Activated naive CD4-positive, alpha-beta T cell treated with anti-CD3 and anti-CD28 coated beads for 36 hours (primary cell): Measurements from ENCODE around the gene ITPR2. TPM values are rescaled to one million over a fixed set of nuclear protein-coding genes. Genes with fewer than 3 reads are reported as not detected.
A peak's percentile ranks its signal among the peaks of the same experiment; 100 is the strongest.
"Not testable (repeated sequence)": the region's sequence is repeated elsewhere in the genome, so short reads cannot be mapped to it uniquely, and the experiment has no call there.

ENCODE experiments used
- CTCF ChIA-PET: fragments of 350-600 bp; sonication (Branson Sonifier 250); formaldehyde crosslinking; loops from one replicate; lab custom pipeline; 2021; ENCODE audit warnings: antibody characterized with exemption; lab: Charles Lee
- DNase-seq: peaks from one replicate; pipeline ENCODE4 v3.0.0-alpha.2; 2020
- H3K27ac Mint-ChIP-seq: one replicate; pipeline ENCODE4 v1.8.0; 2021; ENCODE audit warnings: mild to moderate bottlenecking, mixed read lengths
- H3K27me3 Mint-ChIP-seq: one replicate; pipeline ENCODE4 v1.8.0; 2021; ENCODE audit warnings: low read depth, mixed read lengths
- H3K36me3 Mint-ChIP-seq: one replicate; pipeline ENCODE4 v1.8.0; 2021; ENCODE audit warnings: low read depth, mixed read lengths
- H3K4me1 Mint-ChIP-seq: one replicate; pipeline ENCODE4 v1.8.0; 2021; ENCODE audit warnings: low read depth, mixed read lengths
- H3K4me3 Mint-ChIP-seq: one replicate; pipeline ENCODE4 v1.8.0; 2021; ENCODE audit warnings: mild to moderate bottlenecking, moderate library complexity, mixed read lengths
- H3K9me3 Mint-ChIP-seq: one replicate; pipeline ENCODE4 v1.8.0; 2021; ENCODE audit warnings: mixed read lengths
- intact Hi-C: fragments of 100-400 bp; cut with micrococcal nuclease; formaldehyde crosslinking; loops from one replicate; pipeline ENCODE4 v1.15.1; 2023
- total RNA-seq, 2 experiments: library from RNA; stranded (reverse); gene quantifications; one replicate each; pipeline ENCODE4 v1.2.3, GENCODE V29; 2021

ITPR2 gene
- total RNA-seq, 2 experiments from 2014 or later = 24.4 to 24.5 TPM

GRCh38 chr12:26798023-26798422, 35.0 kb downstream of the ITPR2 start:
- H3K9me3 Mint-ChIP-seq = no peaks in the 10 kb centered on the region
- H3K4me1 Mint-ChIP-seq = peaks cover 13% of the 10 kb centered on the region
- peak overlapping the region; percentile 6 for H3K27ac Mint-ChIP-seq
- intact Hi-C loops = no loop called here
- no peak overlapping the region for H3K4me3 Mint-ChIP-seq
- H3K27me3 Mint-ChIP-seq = no peaks in the 10 kb centered on the region
- peaks cover 2% of the 10 kb centered on the region for H3K36me3 Mint-ChIP-seq
- no peak for DNase-seq
- CTCF ChIA-PET = interaction anchor here (1.0 to 1.3 kb wide), 2 partner anchors 11 to 27 kb away, joined by 3 read pairs; no protein-coding TSS in a partner anchor

GRCh38 chr12:26795910-26796309, 37.1 kb downstream of the ITPR2 start:
- no peaks in the 10 kb centered on the region for H3K27me3 Mint-ChIP-seq
- no peak for DNase-seq
- H3K9me3 Mint-ChIP-seq = no peaks in the 10 kb centered on the region
- intact Hi-C loops = no loop called here
- no peak overlapping the region for H3K27ac Mint-ChIP-seq
- H3K36me3 Mint-ChIP-seq = peaks cover 2% of the 10 kb centered on the region
- peaks cover 24% of the 10 kb centered on the region for H3K4me1 Mint-ChIP-seq
- H3K4me3 Mint-ChIP-seq = no peak overlapping the region
- CTCF ChIA-PET = no interaction called here

GRCh38 chr12:26791301-26791791, 41.6 kb downstream of the ITPR2 start:
- CTCF ChIA-PET = no interaction called here
- Mint-ChIP-seq H3K4me3 (no peak overlapping the region), H3K36me3 (peaks cover 20% of the 10 kb centered on the region), H3K9me3 (no peaks in the 10 kb centered on the region), H3K4me1 (peaks cover 34% of the 10 kb centered on the region), H3K27me3 (no peaks in the 10 kb centered on the region), H3K27ac (no peak overlapping the region)
- no peak for DNase-seq
- intact Hi-C loops = loop anchor here (1.0 kb wide), 2 partner anchors 42 kb away; partner anchors contain the start of gene ITPR2

- no peak overlapping the region for H3K27ac Mint-ChIP-seq
- intact Hi-C loops = no loop called here
These were observed 42.4 kb downstream of the ITPR2 start for GRCh38 chr12:26790645-26790994.

GRCh38 chr12:26789731-26790644, 43.0 kb downstream of the ITPR2 start:
- H3K36me3 Mint-ChIP-seq = peaks cover 20% of the 10 kb centered on the region
- intact Hi-C loops = no loop called here
- no peak overlapping the region for H3K27ac Mint-ChIP-seq
- CTCF ChIA-PET = no interaction called here
- no peaks in the 10 kb centered on the region for H3K9me3 Mint-ChIP-seq
- H3K27me3 Mint-ChIP-seq = no peaks in the 10 kb centered on the region
- no peak for DNase-seq
- H3K4me3 Mint-ChIP-seq = no peak overlapping the region
- H3K4me1 Mint-ChIP-seq = peaks cover 34% of the 10 kb centered on the region

More at GRCh38 chr12:26790645-26790994, 42.4 kb downstream of the ITPR2 start:
- CTCF ChIA-PET = no interaction called here
- Mint-ChIP-seq H3K27me3 (no peaks in the 10 kb centered on the region), H3K9me3 (no peaks in the 10 kb centered on the region), H3K36me3 (peaks cover 20% of the 10 kb centered on the region), H3K4me3 (no peak overlapping the region), H3K4me1 (peaks cover 34% of the 10 kb centered on the region)
- no peak for DNase-seq

GRCh38 chr12:26786865-26787514, 46.0 kb downstream of the ITPR2 start:
- DNase-seq = no peak
- no peak overlapping the region for H3K4me3 Mint-ChIP-seq
- H3K9me3 Mint-ChIP-seq = peaks cover 2% of the 10 kb centered on the region
- H3K27ac Mint-ChIP-seq = no peak overlapping the region
- peaks cover 32% of the 10 kb centered on the region for H3K4me1 Mint-ChIP-seq
- intact Hi-C loops = no loop called here
- peaks cover 29% of the 10 kb centered on the region for H3K36me3 Mint-ChIP-seq
- H3K27me3 Mint-ChIP-seq = no peaks in the 10 kb centered on the region
- CTCF ChIA-PET = interaction anchor here (0.9 kb wide), 1 partner anchor 101 kb away, joined by 3 read pairs; no protein-coding TSS in a partner anchor

- Mint-ChIP-seq H3K4me3 (no peak overlapping the region), H3K27me3 (no peaks in the 10 kb centered on the region), H3K4me1 (peaks cover 30% of the 10 kb centered on the region), H3K27ac (no peak overlapping the region), H3K36me3 (peaks cover 31% of the 10 kb centered on the region), H3K9me3 (peaks cover 2% of the 10 kb centered on the region)
- CTCF ChIA-PET = interaction anchor here (0.6 to 0.9 kb wide), 2 partner anchors 102 to 145 kb away, joined by 3 read pairs; no protein-coding TSS in a partner anchor
- intact Hi-C loops = no loop called here
- no peak for DNase-seq
These were observed 46.5 kb downstream of the ITPR2 start for GRCh38 chr12:26786491-26786864.

- Mint-ChIP-seq H3K4me1 (peaks cover 17% of the 10 kb centered on the region), H3K36me3 (peaks cover 42% of the 10 kb centered on the region)
- CTCF ChIA-PET, intact Hi-C loops, H3K4me3 Mint-ChIP-seq, H3K9me3 Mint-ChIP-seq, DNase-seq, H3K27me3 Mint-ChIP-seq, H3K27ac Mint-ChIP-seq: not testable (repeated sequence)
These were observed 49.1 kb downstream of the ITPR2 start for GRCh38 chr12:26783816-26784379.

- peaks cover 12% of the 10 kb centered on the region for H3K9me3 Mint-ChIP-seq
- no peak for DNase-seq
- no peaks in the 10 kb centered on the region for H3K27me3 Mint-ChIP-seq
- H3K4me3 Mint-ChIP-seq = no peak overlapping the region
- peaks cover 40% of the 10 kb centered on the region for H3K36me3 Mint-ChIP-seq
- H3K4me1 Mint-ChIP-seq = peaks cover 9% of the 10 kb centered on the region
- intact Hi-C loops = no loop called here
- CTCF ChIA-PET = no interaction called here
- no peak overlapping the region for H3K27ac Mint-ChIP-seq
These were observed 49.9 kb downstream of the ITPR2 start for GRCh38 chr12:26783131-26783526.

GRCh38 chr12:26782372-26783130, 50.4 kb downstream of the ITPR2 start:
- Mint-ChIP-seq H3K4me3 (no peak overlapping the region), H3K27ac (no peak overlapping the region), H3K9me3 (peaks cover 16% of the 10 kb centered on the region), H3K27me3 (no peaks in the 10 kb centered on the region), H3K4me1 (peaks cover 7% of the 10 kb centered on the region), H3K36me3 (peaks cover 42% of the 10 kb centered on the region)
- CTCF ChIA-PET = no interaction called here
- intact Hi-C loops = no loop called here
- no peak for DNase-seq

- CTCF ChIA-PET, H3K27me3 Mint-ChIP-seq: not testable (repeated sequence)
These were observed 52.3 kb downstream of the ITPR2 start for GRCh38 chr12:26780656-26781055.

More at GRCh38 chr12:26780656-26781055, 52.3 kb downstream of the ITPR2 start:
- peak; percentile 13 for DNase-seq
- H3K4me3 Mint-ChIP-seq, intact Hi-C loops, H3K27ac Mint-ChIP-seq, H3K4me1 Mint-ChIP-seq: not testable (repeated sequence)
- Mint-ChIP-seq H3K9me3 (peaks cover 29% of the 10 kb centered on the region), H3K36me3 (peaks cover 51% of the 10 kb centered on the region)
